Progenitor cell of endocrine pancreas (in vitro differentiated cells): ENCODE measurements around the gene NTRK2. TPM values are rescaled to one million over a fixed set of nuclear protein-coding genes. Genes with fewer than 3 reads are reported as not detected.

ENCODE experiments used
- DNase-seq: peaks from one replicate; pipeline ENCODE4 v3.0.0; 2021; ENCODE audit warnings: low spot score; ENCODE audit not compliant: unreplicated experiment
- H3K27ac Mint-ChIP-seq: 2 replicates; pipeline ENCODE4 v1.8.0; 2021; ENCODE audit warnings: mild to moderate bottlenecking, moderate library complexity, mixed read lengths
- H3K27me3 Mint-ChIP-seq: 2 replicates; pipeline ENCODE4 v1.8.0; 2021; ENCODE audit warnings: mixed read lengths
- H3K36me3 Mint-ChIP-seq: 2 replicates; pipeline ENCODE4 v1.8.0; 2022; ENCODE audit warnings: mixed read lengths; ENCODE audit not compliant: insufficient read depth
- H3K4me1 Mint-ChIP-seq: 2 replicates; pipeline ENCODE4 v1.8.0; 2021; ENCODE audit warnings: low read depth, mixed read lengths
- H3K4me3 Mint-ChIP-seq: 2 replicates; pipeline ENCODE4 v1.8.0; 2021; ENCODE audit warnings: low read depth, mild to moderate bottlenecking, moderate library complexity, mixed read lengths
- H3K9me3 Mint-ChIP-seq: 2 replicates; pipeline ENCODE4 v1.8.0; 2021; ENCODE audit warnings: low read depth, mixed read lengths
- total RNA-seq: library from RNA; stranded (reverse); gene quantifications from 2 replicates; pipeline ENCODE4 v1.2.1, GENCODE V29; 2021
- TF ChIP-seq, protein P1 (sequence below): fragments of 200-600 bp; sonication (generic); IDR thresholded peaks from one replicate; pipeline ENCODE4 v1.5.0; 2021; ENCODE audit warnings: antibody characterized with exemption, mild to moderate bottlenecking; ENCODE audit not compliant: unreplicated experiment

Gene NTRK2
- total RNA-seq, 1 donor from 2014 or later = 4.7 TPM

DNA sequence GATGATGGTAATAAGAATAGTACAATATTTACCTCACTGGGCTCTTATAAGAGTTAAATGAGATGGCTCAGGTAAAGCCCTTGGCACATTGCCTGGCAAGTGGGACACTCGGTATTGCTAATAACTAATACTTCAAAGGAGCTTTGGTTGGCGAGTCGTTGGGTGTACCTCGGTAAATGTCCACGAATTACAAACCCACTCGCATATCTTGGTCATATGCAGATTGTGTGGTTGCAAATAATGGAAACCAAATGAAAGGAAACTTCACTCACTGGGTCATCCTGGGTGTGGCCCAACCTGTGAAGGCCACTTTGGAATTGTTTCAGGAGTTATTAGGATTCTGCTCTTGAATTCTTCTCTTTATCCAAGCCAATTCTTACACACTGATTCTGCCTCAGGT, 147.5 kb downstream of the NTRK2 start:
- H3K27ac Mint-ChIP-seq = no peak overlapping the region
- H3K9me3 Mint-ChIP-seq = no peaks in the 10 kb centered on the region
- TF ChIP-seq, protein P1, sequence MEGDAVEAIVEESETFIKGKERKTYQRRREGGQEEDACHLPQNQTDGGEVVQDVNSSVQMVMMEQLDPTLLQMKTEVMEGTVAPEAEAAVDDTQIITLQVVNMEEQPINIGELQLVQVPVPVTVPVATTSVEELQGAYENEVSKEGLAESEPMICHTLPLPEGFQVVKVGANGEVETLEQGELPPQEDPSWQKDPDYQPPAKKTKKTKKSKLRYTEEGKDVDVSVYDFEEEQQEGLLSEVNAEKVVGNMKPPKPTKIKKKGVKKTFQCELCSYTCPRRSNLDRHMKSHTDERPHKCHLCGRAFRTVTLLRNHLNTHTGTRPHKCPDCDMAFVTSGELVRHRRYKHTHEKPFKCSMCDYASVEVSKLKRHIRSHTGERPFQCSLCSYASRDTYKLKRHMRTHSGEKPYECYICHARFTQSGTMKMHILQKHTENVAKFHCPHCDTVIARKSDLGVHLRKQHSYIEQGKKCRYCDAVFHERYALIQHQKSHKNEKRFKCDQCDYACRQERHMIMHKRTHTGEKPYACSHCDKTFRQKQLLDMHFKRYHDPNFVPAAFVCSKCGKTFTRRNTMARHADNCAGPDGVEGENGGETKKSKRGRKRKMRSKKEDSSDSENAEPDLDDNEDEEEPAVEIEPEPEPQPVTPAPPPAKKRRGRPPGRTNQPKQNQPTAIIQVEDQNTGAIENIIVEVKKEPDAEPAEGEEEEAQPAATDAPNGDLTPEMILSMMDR = no peak
- peaks cover 16% of the 10 kb centered on the region for H3K27me3 Mint-ChIP-seq
- no peaks in the 10 kb centered on the region for H3K36me3 Mint-ChIP-seq
- H3K4me1 Mint-ChIP-seq = peaks cover 8% of the 10 kb centered on the region
- H3K4me3 Mint-ChIP-seq = no peak overlapping the region
- no peak for DNase-seq

DNA sequence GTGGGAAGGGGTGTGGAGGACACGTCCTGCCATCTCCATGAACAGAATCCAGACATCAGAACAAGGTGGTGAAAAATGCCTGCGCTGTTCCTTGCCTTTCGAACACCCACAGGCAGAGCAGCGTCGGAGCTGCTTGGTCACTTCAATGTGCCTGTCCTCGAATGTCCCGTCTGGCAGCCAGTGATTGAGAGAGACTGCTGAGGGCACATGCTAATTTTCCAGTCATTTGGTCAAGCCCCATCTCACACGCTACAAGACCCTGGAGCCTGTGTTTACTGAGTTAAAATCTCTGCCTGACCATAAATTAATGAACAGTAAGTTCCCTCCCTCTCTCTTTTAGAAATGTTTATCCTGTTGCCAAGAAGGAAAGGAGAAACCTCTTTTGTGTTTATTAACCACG, 149.3 kb downstream of the NTRK2 start:
- no peak overlapping the region for H3K4me3 Mint-ChIP-seq
- TF ChIP-seq, protein P1 = no peak

DNA sequence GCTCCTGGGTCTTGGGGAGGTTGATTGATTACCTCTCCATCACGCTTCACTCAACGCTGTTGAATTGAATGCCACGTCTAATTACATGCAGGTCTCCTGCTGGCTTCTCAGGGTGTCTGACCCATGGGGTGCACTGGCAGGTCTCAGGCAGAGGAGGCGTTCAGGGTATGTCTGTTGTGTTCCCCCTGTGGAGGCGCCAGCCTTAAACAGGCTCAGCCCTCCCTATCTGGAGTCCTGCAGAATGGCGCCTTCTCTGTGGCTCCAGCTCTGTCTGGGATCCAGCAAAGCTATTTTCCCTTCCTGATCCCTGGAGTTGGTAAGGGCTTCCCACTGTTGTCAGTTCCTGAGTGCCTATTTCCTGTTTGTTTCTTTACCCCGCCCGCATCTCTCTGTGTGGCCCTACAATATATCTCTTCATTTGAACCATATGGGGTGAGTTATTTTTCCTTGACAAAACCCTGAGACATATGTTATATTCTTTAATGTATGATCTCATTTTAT, 150.0 kb downstream of the NTRK2 start:
- Mint-ChIP-seq H3K4me1 (peaks cover 6% of the 10 kb centered on the region), H3K36me3 (no peaks in the 10 kb centered on the region), H3K9me3 (no peaks in the 10 kb centered on the region), H3K27ac (no peak overlapping the region), H3K4me3 (no peak overlapping the region), H3K27me3 (peaks cover 6% of the 10 kb centered on the region)
- TF ChIP-seq, protein P1 = peak; percentile 14
- DNase-seq = no peak

More for the DNA sequence above, 149.3 kb downstream of the NTRK2 start:
- no peak overlapping the region for H3K27ac Mint-ChIP-seq
- no peak for DNase-seq
- peaks cover 11% of the 10 kb centered on the region for H3K27me3 Mint-ChIP-seq
- peaks cover 6% of the 10 kb centered on the region for H3K4me1 Mint-ChIP-seq
- H3K9me3 Mint-ChIP-seq = no peaks in the 10 kb centered on the region
- no peaks in the 10 kb centered on the region for H3K36me3 Mint-ChIP-seq

DNA sequence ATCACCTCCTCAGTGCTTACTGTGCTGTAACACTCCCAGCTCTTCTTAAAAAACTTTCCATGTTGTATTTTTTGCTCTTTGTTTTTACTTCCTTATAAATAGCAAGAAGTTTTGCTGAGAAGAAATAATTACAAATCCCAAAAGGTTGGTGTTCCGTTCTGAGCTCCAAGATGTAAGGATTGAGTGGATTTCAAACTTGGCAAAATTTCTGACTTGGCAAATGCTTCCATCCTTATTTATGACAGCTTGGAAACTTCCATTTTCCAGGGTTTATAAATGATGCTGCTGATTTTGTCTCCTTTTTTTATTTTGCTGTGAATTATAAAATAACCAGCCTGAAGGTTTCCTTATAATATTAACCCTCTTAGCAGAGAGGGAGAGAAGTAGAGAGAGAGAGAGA, 151.9 kb downstream of the NTRK2 start:
- Mint-ChIP-seq H3K4me1 (peaks cover 6% of the 10 kb centered on the region), H3K4me3 (no peak overlapping the region), H3K9me3 (no peaks in the 10 kb centered on the region), H3K27me3 (peaks cover 5% of the 10 kb centered on the region), H3K36me3 (no peaks in the 10 kb centered on the region), H3K27ac (no peak overlapping the region)
- TF ChIP-seq, protein P1 = no peak
- no peak for DNase-seq

DNA sequence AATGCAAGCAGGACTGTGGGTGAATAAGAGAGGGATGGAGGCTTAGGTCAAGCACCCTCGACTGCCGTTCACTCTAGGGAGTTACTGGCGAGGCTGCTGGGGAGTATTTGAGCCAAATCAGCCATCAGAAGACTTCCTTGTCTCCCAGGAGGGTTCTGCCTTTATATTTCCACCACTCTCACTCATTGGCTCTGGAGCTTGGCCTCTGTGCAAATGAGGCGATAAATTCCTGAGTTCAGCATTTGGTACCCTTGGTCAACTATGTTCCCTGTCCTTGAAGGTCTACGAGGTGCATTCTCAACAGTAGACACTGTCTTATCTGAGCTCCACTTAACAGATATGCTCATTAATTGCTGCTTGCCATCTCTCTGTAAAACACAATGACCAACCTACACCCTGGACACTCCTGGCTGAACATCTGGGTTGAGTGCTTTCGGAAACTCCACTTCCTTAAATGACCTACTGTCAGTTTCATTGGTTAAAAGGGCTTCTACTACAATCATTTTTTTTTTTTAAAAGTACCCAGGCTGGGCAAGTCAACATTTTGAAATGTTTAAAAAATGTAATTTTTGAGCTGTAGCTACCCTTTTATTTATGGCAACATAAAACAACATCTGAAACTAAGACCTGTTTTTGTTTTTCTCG, 153.2 kb downstream of the NTRK2 start:
- Mint-ChIP-seq H3K9me3 (no peaks in the 10 kb centered on the region), H3K27me3 (peaks cover 5% of the 10 kb centered on the region), H3K4me3 (no peak overlapping the region), H3K27ac (no peak overlapping the region), H3K4me1 (peaks cover 7% of the 10 kb centered on the region), H3K36me3 (no peaks in the 10 kb centered on the region)
- TF ChIP-seq, protein P1 = no peak
- DNase-seq = no peak
